ENCODE data around the gene FUT6.

The FUT6 gene

DNA sequence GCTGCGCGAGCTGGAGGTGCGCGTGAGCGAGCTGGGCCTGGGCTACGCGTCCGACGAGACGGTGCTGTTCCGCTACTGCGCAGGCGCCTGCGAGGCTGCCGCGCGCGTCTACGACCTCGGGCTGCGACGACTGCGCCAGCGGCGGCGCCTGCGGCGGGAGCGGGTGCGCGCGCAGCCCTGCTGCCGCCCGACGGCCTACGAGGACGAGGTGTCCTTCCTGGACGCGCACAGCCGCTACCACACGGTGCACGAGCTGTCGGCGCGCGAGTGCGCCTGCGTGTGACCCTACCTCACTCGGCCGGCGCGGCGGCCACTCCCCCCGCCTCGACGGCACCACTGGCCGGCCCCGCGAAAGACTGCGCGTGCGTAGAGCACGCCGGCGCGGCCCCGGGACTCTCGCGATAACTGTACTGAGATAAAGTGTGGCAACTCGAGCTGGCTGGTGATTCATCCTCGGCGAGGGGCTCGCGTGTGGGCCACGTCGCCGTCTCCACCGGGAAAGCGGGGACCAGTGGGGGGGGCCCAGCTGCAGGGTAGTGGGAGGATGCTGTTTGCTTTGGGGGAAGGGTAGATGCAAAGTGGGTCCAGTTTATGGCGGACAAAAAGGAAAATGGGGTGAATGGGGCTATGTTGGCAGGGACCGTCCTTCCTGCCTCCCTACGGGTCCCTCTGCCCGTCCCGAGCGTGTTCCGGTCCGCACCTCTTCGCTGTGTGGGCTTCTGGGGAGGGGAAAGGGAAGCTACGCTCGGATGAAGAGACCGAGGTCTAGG, 11.4 kb downstream of the FUT6 start:
- no peak for FAIRE-seq

DNA sequence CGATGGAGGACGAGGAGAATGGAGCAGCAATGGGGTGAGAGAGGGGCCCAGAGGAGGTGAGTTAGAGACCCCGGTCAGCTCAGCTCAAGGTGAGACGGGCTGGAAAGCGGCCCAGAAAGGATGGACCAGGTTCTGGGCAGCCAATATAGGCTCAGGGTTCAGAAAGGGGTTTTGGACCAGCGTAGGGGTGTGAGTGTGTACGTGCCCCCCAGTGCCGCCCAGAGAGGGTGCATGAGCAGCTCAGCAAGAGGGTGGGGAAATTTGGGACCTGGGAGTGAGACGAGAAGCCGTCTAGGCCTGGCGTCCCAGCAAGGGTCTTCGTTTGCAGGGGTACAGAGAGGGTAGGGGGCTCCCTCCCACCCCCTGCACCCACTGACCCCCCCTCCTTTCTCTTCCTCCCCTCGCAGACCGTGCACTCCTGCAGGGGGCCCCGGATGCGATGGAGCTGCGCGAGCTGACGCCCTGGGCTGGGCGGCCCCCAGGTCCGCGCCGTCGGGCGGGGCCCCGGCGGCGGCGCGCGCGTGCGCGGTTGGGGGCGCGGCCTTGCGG, 12.1 kb downstream of the FUT6 start:
- FAIRE-seq, result no peak

DNA sequence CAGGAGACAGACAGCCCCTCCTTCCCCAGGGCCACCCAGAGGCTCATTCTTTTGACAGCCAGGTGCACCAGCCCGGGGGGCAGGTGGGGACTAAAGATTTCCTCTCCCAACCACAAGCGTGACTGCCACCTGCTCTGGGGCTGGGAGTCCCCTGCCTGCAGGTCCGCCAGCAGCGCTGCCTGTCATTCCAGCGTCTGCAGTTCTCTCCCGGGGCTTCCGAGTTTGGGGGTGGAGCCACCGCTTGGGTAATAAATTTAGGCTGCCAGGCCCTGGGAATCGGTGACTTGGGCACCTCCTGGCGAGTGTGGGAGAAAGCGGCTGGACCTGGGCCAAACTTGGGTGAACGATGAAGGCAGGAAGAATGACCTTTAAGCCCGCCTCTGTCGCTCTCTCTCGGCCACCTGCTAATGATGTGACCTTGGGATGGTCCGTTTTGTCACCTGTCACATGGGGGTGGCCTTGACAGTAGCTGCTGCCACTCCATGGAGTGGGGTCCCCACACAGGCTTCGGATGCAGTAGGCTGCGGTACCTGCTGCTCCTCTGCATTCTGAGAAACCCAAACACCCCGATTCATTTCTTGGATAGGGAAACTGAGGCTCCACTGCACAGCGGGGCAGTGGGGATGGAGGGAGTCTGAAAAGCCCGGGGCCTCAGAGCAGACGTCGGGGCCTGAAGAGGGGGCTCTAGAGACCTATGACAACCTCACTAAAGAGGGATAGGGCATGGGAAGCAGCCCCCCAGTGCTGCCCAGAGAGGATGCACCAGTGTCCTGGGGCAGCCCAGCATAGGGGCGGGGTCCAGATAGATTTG, 12.8 kb downstream of the FUT6 start:
- no peak for FAIRE-seq

DNA sequence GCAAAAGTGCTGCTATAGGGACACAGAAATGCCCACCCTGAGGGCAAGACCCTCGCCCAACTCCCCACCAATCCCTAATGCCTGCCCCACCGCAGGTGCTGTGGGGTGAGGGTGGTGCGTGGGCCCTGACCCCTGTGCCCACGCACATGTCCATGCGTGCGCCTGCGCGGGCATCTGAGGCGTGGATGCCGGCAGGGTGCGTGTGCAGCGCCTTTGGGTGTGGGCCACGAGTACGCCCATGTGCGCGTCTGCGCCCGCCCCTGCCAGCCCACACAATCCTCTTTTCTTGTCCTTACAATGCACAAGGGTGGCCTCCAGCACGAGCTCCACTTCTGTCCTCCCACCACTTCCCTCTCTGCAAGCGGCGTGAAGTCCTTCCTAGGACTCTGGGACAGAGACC, 14.3 kb downstream of the FUT6 start:
- FAIRE-seq, result no peak

DNA sequence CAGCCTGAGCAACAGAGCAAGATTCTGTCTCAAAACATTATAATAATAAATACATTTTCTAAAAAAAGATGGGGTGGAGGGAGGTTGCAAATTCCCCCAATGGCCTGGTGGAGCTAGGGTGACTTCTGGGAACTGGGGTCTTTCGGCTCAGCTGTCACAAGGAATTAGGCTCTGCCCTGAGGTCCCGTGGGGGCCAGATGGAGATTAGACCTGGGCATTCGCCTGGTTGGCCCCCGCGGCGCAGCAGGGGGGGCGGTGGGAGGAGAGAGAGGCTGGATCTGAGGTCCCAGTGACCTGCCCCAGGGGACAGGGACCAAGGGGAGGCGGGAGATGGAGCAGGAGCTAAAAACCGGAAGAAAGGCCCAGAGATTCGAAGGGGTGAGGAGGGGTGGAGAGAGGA, 14.8 kb downstream of the FUT6 start:
- no peak for FAIRE-seq

DNA sequence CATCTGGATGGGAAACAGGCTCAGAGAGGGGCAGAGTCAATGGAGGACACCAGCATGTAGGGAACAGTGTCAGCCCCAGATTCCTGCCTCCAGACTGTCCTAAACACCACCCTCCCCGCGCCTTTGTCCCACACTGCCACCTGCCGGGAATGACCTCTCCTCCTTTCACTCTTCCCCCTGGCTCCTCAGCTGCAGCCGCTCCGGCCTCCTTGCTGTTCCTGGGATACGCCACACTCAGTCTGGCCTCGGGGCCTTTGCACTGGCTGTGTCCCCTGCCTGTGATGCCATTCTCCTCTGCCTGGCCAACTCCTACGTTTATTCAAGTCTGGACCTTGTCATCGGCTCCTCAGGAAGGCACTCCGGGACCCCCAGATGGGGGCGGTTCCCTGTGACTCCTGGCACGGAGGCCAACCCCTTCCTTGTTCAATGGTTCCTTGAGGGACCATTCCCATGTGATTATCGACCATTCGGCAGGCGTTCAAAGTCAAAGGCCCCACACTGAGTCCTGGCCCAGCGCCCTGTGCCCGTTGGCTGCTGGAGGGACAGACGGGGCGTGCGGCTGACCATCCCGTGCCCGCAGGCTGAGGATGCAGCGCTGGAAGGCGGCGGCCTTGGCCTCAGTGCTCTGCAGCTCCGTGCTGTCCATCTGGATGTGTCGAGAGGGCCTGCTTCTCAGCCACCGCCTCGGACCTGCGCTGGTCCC, 15.8 kb downstream of the FUT6 start:
- no peak for FAIRE-seq

DNA sequence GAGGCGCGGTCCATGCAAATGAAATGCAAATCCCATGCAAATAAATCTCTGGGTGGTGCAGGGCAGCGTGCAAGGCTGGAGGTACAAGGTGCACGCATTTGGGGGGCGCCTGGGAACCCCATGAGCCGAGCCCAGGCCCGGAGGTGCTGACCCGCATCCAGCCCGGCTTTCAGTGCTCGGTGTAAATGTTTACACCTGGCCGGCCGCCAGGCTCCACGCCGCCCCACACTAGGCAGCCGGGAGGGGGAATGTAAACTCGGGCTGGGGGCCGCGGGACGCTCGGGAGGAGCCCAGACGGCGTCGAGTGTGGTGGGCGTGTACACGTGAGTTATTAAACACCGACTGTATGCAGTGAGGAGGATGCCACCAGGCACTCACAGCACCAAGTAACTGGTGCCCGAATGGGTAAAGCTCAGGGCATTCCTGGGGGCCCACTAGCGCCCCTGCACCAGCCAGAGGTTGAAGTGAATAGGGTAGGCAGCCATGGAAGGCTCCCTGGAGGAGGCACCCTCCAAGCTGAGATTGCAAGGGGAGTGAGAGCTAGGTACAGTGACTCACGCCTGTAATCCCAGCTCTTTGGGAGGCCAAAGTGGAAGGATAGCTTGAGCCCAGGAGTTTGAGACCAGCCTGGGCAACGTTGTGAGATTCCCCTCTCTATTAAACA, 17.2 kb downstream of the FUT6 start:
- FAIRE-seq, result no peak

DNA sequence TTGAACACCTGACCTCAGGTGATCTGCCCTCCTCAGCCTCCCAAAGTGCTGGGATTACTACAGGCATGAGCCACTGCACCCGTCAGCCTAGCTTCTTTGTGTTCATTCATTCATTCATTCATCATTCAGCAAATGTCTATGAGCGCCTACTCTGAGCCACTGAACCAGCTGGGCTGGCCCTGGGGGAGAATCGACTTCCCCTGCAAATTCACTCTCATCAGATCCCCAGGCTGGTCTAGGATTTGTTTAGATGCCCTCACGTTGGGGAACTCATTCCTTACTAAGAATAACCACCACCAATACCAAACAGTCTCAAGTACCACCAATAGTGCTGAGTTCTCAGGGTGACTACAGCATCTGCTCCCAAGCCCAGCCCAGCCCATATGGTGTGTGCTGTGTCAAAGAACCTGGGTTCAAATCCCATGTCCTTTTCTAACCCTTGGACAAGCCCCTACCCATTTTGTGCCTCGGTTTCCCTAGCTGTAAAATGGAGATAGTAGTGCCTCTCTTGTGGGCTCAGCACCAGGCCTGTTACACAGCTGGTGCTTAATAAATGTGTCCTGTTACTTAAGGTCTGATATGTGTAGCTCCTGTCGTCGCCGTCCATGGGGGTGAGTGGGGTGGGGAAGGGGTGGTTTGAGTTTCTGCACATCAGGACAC, 17.9 kb downstream of the FUT6 start:
- FAIRE-seq, result no peak

DNA sequence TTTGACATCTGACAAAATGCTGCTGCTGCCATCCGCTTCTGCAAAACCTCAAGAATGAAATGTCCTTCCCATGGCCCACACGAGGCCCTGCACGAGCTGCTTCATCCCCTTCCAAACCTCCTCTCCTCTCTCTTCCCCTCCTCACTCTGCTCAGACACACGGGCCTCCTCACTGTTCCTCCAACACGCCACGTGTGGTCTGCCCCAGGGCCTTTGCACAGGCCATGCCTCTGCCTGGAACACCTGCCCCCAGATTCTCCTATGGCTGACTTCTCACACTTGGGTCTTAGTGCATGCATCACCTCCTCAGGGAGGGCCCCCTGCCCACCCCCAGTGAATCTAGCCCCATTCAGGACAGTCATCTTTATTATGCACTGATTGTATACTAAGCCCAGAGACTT, 18.7 kb downstream of the FUT6 start:
- FAIRE-seq, result no peak

DNA sequence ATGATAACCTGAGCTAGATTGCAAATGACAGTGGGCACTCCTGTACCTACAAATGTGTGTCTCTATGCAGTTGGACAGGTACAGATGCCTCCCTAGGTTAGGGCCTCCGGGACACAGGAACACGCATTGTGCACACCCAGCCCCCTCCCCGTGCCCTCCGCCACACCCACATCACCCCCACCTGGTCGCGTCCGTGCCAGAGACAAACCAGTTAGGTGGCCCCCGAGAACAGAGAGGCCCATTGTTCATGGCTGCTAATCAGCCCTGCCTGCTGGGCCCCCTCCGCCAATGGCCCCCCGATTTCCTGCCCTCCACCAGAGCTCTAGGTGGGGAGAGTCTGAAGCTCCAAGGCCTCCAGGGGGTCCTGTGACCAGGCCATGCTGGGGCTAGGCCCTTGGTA, 20.9 kb downstream of the FUT6 start:
- FAIRE-seq, result no peak

DNA sequence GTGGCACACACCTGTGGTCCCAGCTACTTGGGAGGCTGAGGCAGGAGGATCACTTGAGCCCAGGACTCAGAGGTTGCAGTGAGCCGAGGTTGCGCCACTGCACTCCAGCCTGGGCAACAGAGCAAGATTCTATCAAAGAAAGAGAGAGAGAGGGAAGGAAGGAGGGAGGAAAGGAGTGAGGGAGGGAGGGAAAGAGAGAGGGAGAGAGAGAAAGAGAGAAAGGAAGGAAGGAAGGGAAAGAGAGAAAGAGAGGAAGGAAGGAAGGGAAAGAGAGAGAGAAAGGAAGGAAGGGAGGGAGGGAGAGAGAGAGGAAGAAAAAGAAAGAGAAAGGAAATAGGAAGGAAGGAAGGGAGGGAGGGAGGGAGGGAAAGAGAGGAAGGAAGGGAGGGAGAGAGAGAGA, 22.3 kb downstream of the FUT6 start:
- FAIRE-seq, result no peak

DNA sequence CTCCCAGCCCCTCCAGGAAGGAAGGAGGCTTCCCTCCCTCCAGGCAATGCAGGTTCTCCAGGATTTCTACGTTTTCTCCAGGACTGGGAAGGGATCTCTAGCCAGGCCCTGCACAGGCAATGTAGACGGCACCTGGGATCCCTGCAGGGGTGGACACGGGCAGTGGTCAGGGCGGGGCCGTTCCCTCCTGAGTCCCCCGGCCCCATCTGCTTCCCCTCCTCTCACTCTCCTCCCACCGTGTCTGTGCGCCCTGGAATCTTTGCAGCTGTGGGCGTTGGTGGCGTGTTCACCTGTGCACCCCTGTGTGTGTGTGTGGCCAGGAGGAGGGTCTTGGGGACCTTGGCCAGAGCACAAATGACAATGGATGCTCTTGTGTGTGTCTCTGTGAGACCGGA, 24.7 kb downstream of the FUT6 start:
- no peak for FAIRE-seq

DNA sequence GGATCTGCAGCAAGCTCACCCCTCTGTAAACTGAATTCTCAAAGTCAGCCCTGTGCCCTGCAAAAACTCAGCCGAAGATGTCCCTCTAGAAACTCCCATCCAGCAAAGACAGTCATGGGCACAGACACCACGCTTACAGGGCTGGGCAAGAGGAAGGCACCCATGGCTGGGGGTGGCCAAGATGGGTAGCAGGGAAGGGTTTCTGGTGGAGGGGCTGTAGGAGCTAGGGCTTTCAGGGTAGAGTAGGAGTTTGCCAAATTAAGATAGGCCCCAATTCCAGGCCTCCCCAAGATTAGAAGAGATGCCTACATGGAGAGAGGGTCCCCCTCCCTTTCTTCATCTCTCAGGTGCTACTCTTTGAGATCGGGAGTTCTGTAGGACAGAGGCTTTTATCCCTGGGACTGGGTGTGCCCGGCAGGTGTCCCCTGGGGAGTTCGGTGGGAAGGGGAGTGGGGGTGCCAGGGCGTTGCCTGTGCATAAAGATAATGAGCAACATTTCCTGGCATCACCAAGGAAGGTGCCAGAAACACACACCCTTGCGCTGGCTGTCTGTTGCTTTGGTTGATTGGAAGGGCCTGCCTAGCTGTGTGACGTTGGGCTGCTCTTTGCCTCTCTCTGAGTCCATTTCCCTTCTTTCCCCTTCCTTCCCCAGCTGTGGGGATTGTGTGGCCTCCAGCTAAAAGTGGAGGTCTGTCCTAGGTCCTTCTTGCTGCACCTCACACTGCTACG, 25.2 kb downstream of the FUT6 start:
- no peak for FAIRE-seq

DNA sequence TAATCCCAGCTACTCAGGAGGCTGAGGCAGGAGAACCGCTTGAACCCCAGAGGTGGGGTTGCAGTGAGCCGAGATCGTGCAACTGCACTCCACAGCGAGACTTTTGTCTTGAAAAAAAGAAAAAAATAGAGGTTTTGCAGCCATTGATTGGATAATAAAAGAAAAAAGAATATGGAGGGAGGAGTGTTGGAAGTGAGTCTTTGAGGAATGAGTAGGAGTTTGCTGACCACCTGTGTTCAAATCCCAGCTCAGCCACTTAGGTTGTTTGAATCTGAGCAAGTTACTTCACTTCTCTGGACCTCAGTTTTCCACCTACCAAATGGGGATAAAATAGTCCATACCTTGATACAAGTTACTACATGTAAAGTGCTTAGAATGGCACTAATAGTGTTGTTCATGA, 28.4 kb downstream of the FUT6 start:
- no peak for FAIRE-seq

DNA sequence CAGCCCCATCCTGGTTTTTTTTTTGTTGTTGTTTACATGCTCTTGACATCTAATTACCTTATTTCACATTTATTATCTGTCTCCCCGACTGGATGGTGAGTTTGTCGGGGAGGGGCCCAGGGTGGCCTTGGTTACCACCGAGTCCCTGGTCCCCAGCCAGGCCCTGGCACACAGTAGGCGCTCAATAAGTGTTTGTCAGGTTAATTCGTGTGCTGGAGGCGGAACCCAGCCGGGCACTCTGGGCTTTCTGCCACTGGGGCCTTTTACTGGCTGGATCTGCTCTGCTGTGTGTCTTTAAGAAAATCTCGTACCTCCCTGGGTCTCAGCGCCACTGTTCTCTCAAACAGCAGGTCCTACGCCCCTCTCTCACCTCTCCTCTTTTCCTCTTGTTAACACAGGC, 30.0 kb downstream of the FUT6 start:
- FAIRE-seq, result no peak

DNA sequence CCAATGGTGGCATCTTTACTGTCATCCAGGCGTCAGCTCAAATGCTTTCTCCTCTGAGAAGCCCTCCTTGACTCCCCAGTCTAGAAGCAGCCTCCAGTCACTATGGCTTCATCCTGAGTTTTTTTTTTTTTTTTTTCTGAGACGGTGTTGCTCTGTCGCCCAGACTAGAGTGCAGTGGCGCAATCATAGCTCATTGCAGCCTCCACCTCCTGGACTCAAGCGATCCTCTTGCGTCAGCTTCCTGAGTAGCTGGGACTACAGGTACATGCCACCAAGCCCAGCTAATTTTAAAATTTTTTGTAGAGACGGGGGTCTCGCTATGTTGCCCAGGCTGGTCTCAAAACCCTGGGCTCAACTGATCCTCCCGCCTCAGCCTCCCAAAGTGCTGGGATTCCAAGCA, 30.4 kb downstream of the FUT6 start:
- FAIRE-seq, result no peak

DNA sequence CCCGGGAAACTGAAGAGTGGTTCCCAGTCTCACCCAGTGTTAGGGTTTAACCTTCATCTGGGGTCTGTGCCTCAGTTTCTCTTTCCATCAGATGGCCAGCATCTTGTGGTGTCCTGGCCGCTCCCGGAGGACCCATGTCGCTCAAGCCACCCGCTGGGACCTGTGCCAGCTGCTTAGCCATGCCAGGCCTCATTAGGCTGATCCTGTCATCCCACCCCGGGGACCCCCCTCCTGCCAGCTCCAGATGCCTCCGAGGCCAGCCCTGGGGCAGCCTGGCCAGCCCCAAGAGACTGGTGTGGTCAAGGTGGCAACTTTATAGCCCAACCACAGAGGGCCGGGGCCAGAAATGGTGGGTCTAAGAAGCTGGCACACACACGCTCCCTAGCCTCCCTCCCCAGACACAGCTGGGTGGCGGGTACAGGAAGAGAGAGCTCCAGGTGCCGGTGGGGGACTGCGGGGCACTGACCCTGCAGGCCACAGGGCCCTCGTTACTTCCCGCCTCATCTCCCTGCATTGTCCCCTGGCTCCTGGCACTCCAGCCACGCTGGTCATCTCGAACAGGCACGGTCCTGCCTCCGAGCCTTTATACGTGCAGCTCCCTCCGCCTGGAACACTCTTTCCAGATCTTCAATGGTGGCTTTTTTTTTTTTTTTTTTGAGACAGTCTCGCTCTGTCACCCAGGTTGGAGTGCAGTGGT, 31.2 kb downstream of the FUT6 start:
- no peak for FAIRE-seq

DNA sequence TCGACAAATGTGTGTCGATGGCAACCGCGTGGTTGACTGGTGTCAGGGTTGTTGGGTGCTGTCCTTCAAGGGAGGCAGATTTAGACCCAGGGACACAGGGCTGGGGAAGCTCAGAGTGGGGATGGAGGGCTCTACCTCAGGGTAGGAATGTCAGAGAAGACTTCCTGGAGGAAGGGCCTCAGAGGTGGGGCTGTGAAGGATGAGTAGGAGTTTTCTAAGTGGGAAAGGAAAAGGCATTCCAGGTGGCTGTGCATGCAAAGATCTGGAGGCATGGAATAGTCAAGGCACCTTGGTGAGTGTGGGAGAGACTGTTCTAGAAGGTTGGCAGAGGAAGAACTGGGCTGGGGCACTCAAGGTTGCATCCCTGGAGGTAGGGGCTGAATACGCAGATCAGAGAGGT, 32.6 kb downstream of the FUT6 start:
- no peak for FAIRE-seq

DNA sequence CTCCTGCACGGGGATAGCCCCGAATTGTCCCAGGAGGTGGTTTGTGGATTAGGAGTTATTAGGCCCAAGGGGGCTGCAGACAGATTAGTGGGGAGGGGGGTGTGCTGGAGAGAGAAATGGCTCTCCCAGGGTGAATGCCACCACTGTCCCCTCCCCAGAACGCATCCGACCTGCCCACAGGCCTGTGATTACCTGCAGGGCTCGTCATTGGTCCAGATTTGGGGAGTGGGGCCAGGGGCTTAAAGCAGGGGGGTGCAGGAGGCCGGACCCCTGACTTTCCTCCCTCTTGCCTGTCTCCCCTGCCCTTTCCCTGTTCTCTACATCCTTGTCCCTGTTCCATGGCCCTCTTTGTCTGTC, 33.4 kb downstream of the FUT6 start:
- no peak for FAIRE-seq

DNA sequence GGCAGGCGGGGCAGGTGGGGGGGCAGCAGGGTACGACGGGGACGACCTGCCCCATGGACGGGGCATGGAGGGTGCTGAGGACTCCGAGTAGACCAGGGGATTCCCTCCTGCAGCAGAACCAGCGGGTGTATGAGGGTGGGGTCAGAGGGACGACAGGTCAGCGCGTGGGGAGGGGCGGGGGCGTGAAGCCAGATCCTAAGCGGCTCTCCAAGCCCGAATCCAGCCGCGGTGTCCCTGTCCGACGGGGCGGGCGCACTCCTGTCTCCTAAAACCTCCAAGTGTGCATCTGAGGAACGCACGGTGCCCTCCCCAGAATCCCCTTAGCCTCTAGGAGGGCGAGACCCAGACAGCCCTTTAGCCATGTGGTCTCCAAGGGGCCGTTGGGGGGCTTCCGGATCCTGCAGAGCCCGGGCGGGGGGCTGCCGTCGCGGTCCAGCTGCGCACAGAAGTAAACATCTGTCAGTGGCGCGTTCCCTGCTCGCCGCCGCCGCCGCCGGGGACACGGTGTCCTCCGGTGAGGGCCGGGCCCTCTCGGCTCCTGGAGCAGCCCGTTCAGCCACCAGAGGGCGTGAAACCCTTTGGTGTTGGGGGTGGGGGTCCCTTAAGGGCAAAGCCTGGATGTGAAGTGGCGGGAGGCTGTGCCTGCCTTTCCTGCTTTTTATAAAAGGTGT, 33.9 kb downstream of the FUT6 start:
- FAIRE-seq, result no peak
